Measurements from ENCODE around the gene MKNK2. TPM values are rescaled to one million over a fixed set of nuclear protein-coding genes. Genes with fewer than 3 reads are reported as not detected.
A peak's percentile ranks its signal among the peaks of the same experiment; 100 is the strongest.

Gene MKNK2
- total and polyA plus RNA-seq, 10 of the 15 experiments (the other 5 are each of a cell fraction or from before 2014, with no cell fraction given): 9.6 to 365 (median 69.9) TPM

- TF ChIP-seq, protein P1, sequence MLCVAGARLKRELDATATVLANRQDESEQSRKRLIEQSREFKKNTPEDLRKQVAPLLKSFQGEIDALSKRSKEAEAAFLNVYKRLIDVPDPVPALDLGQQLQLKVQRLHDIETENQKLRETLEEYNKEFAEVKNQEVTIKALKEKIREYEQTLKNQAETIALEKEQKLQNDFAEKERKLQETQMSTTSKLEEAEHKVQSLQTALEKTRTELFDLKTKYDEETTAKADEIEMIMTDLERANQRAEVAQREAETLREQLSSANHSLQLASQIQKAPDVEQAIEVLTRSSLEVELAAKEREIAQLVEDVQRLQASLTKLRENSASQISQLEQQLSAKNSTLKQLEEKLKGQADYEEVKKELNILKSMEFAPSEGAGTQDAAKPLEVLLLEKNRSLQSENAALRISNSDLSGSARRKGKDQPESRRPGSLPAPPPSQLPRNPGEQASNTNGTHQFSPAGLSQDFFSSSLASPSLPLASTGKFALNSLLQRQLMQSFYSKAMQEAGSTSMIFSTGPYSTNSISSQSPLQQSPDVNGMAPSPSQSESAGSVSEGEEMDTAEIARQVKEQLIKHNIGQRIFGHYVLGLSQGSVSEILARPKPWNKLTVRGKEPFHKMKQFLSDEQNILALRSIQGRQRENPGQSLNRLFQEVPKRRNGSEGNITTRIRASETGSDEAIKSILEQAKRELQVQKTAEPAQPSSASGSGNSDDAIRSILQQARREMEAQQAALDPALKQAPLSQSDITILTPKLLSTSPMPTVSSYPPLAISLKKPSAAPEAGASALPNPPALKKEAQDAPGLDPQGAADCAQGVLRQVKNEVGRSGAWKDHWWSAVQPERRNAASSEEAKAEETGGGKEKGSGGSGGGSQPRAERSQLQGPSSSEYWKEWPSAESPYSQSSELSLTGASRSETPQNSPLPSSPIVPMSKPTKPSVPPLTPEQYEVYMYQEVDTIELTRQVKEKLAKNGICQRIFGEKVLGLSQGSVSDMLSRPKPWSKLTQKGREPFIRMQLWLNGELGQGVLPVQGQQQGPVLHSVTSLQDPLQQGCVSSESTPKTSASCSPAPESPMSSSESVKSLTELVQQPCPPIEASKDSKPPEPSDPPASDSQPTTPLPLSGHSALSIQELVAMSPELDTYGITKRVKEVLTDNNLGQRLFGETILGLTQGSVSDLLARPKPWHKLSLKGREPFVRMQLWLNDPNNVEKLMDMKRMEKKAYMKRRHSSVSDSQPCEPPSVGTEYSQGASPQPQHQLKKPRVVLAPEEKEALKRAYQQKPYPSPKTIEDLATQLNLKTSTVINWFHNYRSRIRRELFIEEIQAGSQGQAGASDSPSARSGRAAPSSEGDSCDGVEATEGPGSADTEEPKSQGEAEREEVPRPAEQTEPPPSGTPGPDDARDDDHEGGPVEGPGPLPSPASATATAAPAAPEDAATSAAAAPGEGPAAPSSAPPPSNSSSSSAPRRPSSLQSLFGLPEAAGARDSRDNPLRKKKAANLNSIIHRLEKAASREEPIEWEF (IDR thresholded peaks at IDR 0.05; ENCODE audit: insufficient replicate concordance, low read depth, low read length): no peak
- TF ChIP-seq HDAC6 (IDR thresholded peaks at IDR 0.05; ENCODE audit: unreplicated experiment) (no peak), JUNB (IDR thresholded peaks at IDR 0.05) (no peak), YY1 (IDR thresholded peaks at IDR 0.05; ENCODE audit: low read depth, low read length) (no peak), CREB1 (IDR thresholded peaks at IDR 0.05; ENCODE audit: low read depth) (peak; percentile 1), ZNF207 (IDR thresholded peaks at IDR 0.05; ENCODE audit: borderline replicate concordance) (no peak), KDM1A (IDR thresholded peaks at IDR 0.05; ENCODE audit: borderline replicate concordance) (no peak), GATAD2B (conservative IDR thresholded peaks at IDR 0.05; ENCODE audit: low read depth) (peak; percentile 60; the same call in 1 of the 2 replicates), CHD1 (IDR thresholded peaks at IDR 0.05; ENCODE audit: low read depth, low read length) (0 out of 2 replicates have a peak, but pooled peaks have one; percentile 61), PML (IDR thresholded peaks at IDR 0.05; ENCODE audit: low read length) (no peak), ATF3 (IDR thresholded peaks at IDR 0.05; ENCODE audit: borderline replicate concordance, extremely low read depth, low read depth, low read length) (no peak), POLR2AphosphoS5 (IDR thresholded peaks at IDR 0.05; ENCODE audit: low read length) (no peak), IKZF2 (IDR thresholded peaks at IDR 0.05) (no peak), TCF12 (IDR thresholded peaks at IDR 0.05; ENCODE audit: low read depth, low read length) (no peak), ZSCAN29 (IDR thresholded peaks at IDR 0.05) (no peak), SMAD1 (IDR thresholded peaks at IDR 0.05; ENCODE audit: low read depth, partially characterized antibody) (no peak), PKNOX1 (IDR thresholded peaks at IDR 0.05) (no peak)
- TF ChIP-seq, protein P2, sequence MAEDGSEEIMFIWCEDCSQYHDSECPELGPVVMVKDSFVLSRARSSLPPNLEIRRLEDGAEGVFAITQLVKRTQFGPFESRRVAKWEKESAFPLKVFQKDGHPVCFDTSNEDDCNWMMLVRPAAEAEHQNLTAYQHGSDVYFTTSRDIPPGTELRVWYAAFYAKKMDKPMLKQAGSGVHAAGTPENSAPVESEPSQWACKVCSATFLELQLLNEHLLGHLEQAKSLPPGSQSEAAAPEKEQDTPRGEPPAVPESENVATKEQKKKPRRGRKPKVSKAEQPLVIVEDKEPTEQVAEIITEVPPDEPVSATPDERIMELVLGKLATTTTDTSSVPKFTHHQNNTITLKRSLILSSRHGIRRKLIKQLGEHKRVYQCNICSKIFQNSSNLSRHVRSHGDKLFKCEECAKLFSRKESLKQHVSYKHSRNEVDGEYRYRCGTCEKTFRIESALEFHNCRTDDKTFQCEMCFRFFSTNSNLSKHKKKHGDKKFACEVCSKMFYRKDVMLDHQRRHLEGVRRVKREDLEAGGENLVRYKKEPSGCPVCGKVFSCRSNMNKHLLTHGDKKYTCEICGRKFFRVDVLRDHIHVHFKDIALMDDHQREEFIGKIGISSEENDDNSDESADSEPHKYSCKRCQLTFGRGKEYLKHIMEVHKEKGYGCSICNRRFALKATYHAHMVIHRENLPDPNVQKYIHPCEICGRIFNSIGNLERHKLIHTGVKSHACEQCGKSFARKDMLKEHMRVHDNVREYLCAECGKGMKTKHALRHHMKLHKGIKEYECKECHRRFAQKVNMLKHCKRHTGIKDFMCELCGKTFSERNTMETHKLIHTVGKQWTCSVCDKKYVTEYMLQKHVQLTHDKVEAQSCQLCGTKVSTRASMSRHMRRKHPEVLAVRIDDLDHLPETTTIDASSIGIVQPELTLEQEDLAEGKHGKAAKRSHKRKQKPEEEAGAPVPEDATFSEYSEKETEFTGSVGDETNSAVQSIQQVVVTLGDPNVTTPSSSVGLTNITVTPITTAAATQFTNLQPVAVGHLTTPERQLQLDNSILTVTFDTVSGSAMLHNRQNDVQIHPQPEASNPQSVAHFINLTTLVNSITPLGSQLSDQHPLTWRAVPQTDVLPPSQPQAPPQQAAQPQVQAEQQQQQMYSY (CRISPR knock-in tag; IDR thresholded peaks at IDR 0.05): no peak
- TF ChIP-seq, protein P3, sequence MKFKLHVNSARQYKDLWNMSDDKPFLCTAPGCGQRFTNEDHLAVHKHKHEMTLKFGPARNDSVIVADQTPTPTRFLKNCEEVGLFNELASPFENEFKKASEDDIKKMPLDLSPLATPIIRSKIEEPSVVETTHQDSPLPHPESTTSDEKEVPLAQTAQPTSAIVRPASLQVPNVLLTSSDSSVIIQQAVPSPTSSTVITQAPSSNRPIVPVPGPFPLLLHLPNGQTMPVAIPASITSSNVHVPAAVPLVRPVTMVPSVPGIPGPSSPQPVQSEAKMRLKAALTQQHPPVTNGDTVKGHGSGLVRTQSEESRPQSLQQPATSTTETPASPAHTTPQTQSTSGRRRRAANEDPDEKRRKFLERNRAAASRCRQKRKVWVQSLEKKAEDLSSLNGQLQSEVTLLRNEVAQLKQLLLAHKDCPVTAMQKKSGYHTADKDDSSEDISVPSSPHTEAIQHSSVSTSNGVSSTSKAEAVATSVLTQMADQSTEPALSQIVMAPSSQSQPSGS (IDR thresholded peaks at IDR 0.05; ENCODE audit: low read length): no peak
Measured at GRCh38 chr19:2050349-2050990, 574 bp downstream of the MKNK2 start (continued).
